Stimulated activated CD4-positive, alpha-beta T cell treated with anti-CD3 and anti-CD28 coated beads, TNF-alpha, amount 100 ng/mL, for 4 hours (primary cell): ENCODE data around the gene URM1.
A peak's percentile ranks its signal among the peaks of the same experiment; 100 is the strongest.

Source experiments
- DNase-seq, 3 experiments: peaks; one replicate each; pipeline ENCODE4 v3.0.0-alpha.2; 2020; ENCODE audit warnings: low read depth in 3 of 3

The URM1 gene

DNA sequence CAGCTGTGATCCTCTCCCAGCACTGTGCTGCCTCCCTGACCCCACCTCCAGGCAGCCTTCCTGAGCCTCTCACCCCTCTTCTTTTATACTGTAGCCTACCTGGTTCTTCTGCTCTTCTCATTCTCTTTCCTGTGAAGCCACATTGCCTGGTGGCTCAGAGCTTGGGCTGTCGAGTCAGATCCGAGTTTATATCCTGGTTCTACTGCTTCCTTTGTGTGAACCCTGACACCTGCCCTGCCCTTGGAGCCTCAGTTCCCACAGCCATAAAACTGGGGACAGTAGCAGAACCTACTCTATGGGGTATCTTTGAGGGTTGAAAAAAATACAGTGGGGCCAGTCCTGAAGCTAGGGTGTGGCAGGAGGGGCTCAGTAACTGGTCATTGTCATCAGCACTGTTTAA, 22.0 kb upstream of the URM1 start:
- no peak for DNase-seq

DNA sequence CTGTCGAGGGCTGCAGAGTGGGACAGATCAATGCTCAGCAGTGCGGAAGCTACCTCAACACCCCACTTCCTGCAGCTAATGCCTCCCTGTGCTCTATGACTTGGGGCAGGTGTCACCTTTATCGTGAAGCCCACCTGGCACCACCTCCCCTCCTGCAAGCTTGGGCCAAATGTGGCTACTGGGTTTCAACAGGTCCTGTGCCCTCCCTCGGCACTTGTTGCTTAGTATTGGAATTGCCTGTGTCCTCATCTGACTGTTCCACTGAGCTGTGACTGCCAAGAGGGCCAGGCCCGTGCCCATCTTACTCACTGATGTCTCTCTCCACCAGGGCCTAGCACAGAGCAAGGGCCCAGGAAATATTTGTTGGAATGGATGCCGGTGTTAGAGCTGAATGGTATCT, 21.4 kb upstream of the URM1 start:
- DNase-seq, result no peak

DNA sequence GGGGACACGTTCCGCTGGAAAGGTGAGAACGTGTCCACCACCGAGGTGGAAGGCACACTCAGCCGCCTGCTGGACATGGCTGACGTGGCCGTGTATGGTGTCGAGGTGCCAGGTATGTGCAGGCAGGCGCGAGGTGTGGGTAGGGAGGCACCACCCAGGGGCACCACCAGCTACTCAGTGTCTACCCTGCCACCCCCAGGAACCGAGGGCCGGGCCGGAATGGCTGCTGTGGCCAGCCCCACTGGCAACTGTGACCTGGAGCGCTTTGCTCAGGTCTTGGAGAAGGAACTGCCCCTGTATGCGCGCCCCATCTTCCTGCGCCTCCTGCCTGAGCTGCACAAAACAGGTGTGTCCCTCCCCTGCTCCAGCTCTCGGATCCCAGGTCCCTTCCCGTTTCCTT, 15.7 kb upstream of the URM1 start:
- no peak for DNase-seq

DNA sequence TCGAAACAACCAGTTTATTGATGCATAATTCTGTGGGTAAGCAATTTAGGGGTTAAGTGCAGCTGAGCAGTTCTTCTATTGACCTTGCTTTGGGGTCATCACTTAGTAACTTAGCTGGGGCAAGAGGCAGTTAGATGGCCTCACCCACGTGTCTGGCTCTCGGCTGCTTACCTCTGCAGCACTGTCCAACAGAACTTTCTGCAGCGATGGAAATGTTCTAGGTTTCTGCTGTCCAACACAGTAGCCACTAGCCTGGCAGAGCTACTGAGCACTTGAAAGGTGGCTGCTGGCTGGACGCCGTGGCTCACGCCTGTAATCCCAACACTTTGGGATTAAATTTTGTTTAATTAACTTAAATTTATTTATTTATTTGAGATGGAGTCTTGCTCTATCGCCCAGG, 13.1 kb upstream of the URM1 start:
- DNase-seq, result no peak

DNA sequence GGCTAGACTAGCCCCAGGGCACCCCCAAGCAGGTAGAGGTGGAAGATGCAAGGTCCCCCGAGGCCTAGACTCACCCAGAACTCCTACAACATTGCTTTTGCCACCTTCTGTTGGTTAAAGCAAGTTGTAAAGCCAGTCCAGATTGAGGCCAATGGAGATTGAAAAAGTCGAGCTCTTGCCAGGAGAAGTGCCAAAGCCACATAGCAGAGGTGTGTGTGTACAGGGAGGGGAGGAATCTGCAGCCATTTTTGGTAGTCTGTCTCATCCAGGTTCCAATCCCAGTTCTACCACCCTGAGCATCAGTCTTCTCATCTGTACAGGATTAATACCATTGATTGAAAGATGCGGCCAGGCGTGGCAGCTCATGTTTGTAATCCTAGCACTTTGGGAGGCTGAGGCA, 12.3 kb upstream of the URM1 start:
- no peak for DNase-seq

DNA sequence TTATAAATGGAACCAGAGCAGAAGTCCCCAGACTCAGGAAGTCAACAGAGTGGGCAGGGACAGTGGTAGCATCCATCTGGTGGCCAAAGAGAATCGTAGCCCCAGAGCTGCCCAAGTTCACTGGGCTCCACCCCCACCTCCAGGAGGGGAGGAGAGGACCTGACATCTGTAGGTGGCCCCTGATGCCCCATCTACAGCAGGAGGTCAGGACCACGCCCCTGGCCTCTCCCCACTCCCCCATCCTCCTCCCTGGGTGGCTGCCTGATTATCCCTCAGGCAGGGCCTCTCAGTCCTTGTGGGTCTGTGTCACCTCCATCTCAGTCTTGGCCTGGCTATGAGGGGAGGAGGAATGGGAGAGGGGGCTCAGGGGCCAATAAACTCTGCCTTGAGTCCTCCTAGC, 10.3 kb upstream of the URM1 start:
- no peak for DNase-seq

DNA sequence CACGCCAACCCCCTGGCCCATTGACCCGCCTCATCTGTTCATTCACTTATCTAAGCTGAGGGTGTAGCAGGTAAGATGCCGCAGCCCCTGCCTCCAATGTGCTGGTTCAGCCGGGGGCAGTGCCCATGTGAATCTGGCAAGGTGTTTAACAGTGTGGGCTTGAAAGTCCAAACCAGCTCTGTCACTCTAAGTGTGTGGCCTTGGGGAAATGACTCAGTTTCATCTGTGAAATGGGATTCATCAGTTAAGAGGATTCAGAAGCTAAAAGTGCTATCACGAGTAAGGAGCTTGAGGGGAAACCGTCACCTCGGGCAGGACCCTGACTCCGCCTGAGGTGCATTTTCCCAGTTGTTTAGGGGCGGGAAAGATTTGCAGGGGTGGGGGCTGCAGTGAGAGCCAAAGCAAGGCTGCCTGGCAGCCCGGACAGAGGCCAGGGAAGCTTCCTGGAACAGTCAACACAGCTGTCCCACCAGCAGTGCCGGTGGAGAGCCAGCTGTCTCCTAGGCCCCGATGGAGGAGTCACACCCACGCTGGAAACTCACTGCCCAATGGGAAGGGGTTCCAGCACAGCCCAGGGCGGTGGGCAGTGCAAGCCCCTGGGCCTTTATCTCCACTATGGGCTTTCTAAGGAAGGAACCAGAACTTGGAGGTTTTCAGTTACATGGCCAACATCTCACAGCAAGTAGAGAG, 9.7 kb upstream of the URM1 start:
- DNase-seq, result no peak

DNA sequence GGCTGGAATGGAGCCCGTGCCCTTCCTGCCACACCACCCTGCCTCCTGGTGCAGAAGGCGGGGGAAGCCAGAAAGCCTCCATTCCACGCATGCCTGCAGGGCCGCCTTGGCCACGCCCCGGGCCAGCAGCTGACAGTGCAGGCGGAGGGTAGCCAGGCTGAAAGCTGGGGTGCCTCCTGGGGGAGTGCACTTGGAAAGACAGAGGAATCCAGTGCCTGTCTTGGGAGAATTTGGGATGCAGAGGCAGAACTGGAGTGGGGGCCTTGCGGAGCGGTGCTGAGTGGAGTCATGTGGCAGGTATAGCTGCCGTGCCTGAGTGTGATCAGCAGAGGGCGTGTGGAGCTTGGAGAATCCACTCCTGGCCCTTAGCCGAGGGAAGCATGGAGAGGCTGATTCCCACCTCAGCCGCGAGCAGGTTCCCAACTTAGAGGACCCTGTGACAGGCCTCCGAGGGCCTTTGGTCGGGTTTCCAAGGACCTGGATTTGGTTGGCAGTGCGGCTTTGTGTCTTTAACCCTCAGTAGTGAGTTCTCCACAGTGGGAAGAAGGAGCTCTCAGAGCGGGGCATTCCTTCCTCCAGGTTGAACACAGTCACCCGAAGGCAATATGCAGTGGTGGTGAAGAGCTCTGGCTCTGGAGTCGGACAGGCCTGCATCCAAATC, 9.1 kb upstream of the URM1 start:
- peak; percentile 37 to 47 (median 40) for DNase-seq

DNA sequence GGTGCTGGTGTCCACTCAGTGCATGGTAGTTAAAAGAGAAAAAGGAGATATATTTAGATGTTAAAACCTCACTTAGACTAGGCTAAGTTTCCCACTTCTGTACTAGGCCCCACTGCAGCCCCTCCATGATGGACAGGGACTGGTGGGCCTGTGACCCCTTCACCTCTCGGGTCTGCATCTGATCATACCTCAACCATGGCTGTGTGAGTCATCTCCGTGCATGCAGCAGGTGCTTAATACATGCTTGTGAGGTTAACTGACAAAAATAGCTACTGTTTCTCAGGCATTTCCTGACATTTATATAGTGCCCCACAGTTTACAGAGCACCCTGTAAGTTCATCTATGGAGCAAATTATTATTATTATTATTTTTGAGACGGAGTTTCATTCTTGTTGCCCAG, 8.4 kb upstream of the URM1 start:
- no peak for DNase-seq

DNA sequence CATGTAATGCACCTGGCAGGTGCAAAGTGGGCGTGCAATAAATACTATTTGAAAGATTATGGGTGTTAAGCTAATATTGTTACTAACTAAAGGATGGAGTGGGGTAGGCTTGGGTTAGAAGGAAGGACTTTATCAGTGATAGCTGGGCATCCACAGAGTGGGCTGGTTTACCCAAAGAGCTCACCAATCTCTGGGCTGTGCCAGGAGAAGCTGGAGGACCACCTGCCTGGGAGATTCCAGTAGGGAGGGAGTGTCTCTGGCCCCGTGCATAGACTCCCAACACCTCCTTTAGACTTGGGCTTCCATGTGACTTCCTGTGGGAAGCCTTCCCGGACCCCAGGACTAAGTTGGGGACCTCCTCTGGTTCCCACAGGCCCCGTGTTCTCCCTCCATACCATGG, 5.6 kb upstream of the URM1 start:
- no peak for DNase-seq

DNA sequence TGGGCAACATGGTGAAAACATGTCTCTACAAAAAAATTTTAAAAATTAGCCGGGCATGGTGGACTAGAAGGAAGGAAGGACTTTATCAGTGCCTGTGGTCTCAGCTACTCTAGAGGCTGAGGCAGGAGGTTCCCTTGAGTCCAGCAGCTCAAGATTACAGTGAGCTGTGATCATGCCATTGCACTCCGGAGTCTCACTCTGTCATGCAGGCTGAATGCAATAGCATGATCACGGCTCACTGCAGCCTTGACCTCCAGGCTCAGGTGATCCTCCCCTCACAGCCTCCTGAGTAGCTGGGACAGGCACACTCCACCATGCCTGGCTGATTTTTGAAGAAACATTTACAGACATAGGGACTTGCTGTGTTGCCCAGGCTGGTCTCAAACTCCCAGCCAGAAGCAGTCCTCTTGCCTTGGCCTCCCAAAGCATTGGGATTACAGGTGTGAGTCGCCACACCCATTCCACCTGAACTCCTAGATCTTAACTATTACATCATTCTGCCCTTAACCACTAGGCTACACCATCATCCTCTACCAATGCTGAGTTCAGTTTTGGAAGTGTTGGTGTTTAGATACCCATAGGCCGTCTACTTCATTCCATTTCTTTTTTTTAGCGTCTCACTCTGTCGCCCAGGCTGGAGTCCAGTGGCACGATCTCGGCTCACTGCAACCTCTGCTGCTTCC, 2.0 kb upstream of the URM1 start:
- DNase-seq, result no peak

DNA sequence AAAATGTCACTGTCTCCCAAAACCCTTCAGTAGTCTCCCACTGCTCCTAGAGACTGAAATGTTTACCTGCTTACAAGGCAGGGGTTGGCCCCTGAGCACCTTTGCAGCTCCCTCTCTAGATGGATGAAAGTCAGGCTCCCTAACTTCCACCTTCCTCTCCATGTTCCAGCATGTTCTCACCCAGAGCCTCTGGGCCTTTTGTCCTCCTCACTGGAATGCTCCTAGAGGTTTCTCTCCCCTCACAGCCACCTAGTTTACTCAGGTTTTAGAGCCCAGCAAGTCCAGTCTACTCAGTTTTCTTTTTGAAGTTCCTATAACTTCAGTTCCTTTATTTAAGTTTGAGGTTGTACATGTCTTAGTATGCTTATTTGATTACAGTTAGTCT, 815 bp upstream of the URM1 start:
- no peak for DNase-seq

DNA sequence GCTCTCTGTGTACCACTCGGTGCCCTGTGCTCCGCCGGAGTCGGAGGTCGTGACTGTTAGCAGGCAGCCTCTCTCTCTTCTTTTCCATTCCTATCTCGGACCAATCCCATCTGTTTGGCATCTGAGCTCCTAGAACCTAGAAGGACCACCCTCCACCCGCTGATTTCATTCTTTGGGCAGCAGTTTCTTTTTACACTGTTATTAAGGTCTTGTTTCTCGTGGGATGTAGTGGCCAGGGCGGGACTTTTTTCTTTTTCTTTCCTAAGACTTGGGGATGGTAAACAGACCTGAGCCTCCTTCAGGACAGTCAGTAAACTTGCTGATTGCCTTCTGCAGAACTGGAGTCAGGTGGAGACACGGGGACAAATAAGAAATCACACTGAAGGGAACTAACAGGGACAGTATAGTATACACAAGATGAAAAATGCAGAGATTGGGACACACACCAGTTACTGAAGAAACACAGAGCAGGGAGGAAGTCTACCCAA, 500 bp downstream of the URM1 start:
- no peak for DNase-seq

DNA sequence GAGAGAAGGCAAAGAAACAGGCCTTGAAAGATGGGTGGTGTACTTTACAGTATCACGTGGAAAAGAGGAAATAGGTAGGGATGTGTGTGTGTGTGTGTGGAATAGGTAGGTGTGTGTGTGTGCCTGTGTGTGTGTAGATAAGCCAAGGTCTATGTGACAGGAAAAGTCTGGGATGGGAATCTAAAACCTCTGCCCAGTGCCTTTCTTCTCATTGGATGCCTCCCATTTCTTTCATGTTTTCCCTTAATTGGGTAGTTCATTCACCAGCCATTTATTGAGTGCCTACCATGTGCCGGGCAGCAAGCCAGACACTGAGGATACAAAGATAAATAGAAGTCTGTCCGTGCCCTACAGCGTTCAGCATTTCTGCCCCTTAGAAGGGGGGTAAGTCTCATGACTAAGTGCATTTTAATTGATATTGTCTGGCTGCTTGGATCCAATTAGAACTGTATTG, 1.0 kb downstream of the URM1 start:
- no peak for DNase-seq

DNA sequence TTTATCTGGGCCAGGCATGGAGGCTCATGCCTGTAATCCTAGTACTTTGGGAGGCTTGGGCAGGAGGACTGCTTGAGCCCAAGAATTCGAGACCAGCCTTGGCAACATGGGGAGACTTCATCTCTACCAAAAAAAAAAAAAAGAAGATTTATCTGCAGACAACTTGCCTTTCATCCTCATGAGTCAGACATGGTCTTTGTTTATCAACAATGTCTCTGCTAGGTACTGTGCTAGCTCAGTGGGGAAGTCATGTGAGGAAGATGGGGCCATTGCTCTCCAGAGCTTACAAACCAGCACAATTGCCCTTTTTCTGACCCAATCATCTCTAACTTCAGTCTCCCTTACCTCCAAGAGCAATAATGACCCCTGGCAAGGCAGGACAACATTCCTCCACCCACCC, 1.6 kb downstream of the URM1 start:
- no peak for DNase-seq

DNA sequence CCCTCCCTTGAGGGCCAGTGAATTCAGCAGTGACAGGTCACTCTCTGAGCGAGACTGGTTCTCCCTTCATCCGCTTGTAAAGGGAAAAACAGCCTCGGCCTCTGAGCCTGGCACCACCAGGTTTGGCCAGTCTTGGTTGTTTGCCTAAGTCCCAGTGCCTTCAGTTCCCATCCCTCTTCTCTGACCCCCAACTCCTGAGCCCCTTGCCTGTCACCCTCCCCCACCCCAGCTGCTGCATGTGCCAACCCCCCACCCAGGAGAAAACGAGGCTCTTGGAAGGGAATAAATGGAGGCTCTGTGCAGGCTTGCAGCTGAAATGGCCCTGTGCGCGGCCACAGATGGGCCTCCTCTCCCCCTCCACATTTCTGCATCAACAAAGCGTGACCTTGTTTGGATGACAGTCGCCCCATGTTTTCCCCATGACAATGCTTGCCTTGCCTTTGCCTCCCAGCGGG, 3.1 kb downstream of the URM1 start:
- DNase-seq, result no peak

DNA sequence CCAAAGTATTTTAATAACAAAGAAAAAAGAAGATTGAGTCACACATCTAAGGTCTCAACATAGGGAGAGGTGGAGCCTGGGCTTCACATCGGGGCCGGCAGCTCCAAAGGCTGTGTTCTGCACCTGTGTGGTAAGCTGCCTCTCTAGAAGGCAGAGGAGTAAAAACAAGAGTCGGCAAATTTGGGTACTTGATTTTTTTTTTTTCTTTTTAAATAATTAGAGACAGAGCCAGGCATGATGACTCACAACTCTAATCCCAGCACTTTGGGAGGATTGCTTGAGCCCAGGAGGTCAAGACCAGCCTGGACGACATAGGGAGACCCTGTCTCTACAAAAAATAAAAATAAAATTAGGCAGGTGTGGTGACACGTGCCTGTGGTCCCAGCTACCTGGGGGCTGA, 4.7 kb downstream of the URM1 start:
- no peak for DNase-seq

DNA sequence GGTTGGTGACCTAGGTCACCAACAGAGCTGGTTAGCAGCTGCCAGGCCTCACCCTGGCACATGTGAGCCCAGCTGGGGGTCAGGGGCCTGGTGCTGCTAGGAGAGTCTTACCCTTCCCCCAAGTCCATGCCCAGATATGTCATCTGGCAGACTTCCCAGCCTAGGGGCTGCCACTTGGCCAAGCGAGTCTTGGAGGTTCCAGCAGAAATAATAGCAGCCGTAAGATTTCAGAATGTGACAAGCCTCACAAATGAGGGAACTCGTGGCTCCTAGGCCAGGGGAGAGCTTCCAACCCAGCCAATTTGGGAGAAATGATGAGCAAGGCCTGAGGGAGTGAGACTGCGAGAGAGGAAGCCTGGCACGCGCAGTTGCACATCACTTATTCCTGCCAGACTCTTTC, 11.1 kb downstream of the URM1 start:
- no peak for DNase-seq

DNA sequence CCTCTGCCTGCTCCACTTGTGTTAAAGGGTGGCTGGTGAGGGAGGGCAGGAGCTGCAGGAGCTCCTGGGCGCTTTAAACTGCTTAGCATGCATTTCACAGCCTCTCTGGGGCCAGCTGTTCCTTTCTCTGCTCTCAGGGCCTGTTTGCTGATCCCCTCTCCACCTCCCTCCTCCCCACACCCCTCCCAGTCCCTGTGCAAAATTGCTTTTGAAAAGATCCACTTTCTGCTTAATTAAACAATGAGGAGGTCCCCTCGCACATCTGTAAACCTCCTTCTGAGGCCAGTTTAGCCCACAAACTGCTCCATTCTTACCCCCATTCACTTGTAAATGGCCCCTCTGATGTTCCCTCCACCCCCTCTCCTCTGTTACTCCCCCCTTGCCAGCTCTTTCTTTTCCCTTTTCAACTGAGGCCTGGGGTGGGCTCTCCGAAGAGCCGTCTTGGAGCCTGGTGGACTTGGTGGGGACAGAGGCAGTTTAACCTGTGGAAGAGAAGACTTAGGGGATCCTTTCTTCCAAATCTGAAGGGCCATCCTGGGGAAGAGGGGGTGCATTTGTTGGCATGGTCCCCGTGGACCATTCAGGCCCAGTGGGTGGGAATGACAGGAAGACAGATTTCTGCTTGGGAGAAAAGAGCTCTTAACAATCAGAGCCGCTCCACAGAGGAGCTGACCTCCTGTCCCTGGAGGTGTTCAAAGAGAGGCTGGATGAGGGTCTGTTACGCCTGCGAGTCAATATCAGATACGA, 12.0 kb downstream of the URM1 start:
- DNase-seq, result no peak

DNA sequence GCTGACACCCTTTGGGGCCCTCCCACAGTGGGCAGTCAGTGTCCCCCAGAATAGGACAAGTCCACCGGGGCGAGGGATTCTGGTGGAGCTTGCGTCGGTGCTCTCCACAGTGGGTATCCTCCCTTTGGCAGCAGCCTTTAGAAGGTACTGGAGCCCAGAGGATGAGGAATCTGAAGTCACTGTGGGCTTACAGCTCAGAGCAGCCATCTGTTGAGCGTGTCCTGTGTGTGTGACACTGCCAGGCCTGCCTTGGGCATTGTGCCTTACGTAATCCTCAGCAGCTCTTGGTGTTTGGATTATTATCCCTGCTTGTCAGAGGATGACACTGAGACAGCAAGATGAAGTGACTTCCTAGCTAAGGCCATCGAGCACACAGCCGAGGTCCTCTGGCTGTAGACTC, 12.6 kb downstream of the URM1 start:
- no peak for DNase-seq

DNA sequence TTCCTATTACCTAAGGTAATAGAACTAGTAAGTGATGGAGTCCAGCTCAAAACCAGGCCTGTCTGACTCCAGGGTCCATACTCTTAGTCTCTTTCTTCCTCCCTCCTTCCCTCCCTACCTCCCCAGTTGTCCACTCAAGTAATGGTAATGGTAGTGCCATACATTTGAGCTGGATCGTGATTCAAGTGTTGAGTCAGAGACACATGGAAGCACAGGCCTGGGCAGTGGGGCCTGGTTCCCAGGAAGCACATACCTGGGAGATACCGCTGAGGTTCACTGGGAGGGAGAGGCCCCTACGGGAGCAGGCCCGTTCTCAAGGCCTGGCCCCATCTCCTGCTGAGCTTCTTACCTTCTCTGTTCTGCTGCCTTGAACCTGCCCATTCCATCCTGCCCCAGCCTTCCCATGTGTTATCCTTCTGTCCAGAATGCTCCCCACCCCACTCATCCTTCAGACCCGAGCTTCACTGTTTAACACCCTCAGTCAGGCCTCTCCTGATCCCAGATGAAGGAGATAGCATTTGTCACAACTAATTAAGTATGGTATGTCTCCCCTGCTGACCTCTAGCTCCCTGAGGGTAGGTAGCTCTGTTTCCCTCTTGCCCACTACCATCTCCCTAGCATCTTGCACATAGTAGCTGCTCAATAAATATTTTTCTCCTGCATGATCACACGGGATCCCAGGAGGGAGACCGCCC, 13.8 kb downstream of the URM1 start:
- no peak for DNase-seq
